K562 treated with DMSO at 1 percent for 24 hours (cell line): ENCODE data around the gene WNT9A. TPM values are rescaled to one million over a fixed set of nuclear protein-coding genes. Genes with fewer than 3 reads are reported as not detected.

ENCODE experiments used
- total RNA-seq: library from RNA; unstranded; fragments of 300-600 nt; gene quantifications from 2 replicates; pipeline ENCODE4 v1.2.3, GENCODE V29; 2022; ENCODE audit warnings: low read depth; ENCODE audit not compliant: insufficient read depth

Gene WNT9A
- 0.49 and 0.68 TPM in 2 replicates for total RNA-seq

GRCh38 chr1:227947676-227948492, at the start of gene WNT9A:
TSS of gene WNT9A (minus strand) at chr1:227947932. CDS start at chr1:227947887, 45 bp downstream.

Other genes with a start within 250 kb of the WNT9A start
- 17.7 and 18.8 TPM in 2 replicates for gene JMJD4, start 212.6 kb downstream of the WNT9A start, total RNA-seq
- gene SNAP47, start 212.5 kb downstream of the WNT9A start, total RNA-seq = 60.8 and 64.3 TPM in 2 replicates
- gene PRSS38, start 132.3 kb downstream of the WNT9A start, total RNA-seq = 1.2 and 2.9 TPM in 2 replicates
- not detected in 2 replicates for gene WNT3A, start 59.1 kb upstream of the WNT9A start, total RNA-seq
- 616 and 659 TPM in 2 replicates for gene ARF1, start 134.8 kb upstream of the WNT9A start, total RNA-seq
- gene C1orf35, start 155.4 kb upstream of the WNT9A start, total RNA-seq = 55.5 and 62.4 TPM in 2 replicates
- gene MRPL55, start 161.4 kb upstream of the WNT9A start, total RNA-seq = 145 and 149 TPM in 2 replicates
- gene GUK1, start 192.3 kb upstream of the WNT9A start, total RNA-seq = 547 and 581 TPM in 2 replicates
- gene GJC2, start 202.0 kb upstream of the WNT9A start, total RNA-seq = 0.28 and 0.57 TPM in 2 replicates
- 6.7 and 6.8 TPM in 2 replicates for gene IBA57, start 217.9 kb upstream of the WNT9A start, total RNA-seq